ENCODE data around the gene FBXW7.

Gene FBXW7

DNA sequence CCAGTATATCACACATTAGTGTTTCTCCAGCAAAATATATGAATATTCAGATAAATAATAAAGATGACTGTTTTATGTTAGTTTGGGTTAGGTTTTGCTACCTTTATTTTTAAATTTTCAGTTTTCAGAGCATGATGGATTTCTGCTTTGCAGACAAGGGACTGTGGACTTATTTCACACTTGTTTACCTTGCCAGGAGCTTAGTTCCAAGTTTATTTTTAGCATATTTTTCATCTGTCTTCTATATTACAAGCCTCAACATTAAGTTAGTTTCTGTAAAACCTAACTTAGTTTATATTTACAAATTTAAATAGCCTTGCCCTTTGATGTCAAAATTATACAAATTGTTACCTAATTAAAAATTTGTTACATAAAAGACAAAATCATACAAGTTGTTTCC, 163.4 kb downstream of the FBXW7 start:
- DNase-seq (ENCODE audit: low read depth in 3 of 3), result no peak

DNA sequence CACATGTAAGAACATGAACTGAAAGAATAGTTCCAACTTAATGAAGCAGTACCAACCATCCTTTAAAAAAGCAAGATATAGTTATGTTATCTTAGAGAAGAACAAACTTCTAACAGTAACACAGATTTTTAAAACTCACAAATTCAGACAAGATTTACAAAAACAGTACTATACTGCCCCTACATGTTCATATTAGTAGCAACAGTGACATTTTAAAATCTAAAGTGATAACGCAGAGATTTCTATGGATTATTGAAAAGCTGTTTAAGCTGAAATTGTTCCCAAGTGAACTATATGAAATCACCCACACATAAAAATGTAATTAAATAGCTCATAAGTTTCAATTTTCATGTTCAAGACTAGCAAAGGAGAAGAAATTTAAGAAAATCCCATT, 166.0 kb downstream of the FBXW7 start:
- no peak for DNase-seq (ENCODE audit: low read depth in 3 of 3)

DNA sequence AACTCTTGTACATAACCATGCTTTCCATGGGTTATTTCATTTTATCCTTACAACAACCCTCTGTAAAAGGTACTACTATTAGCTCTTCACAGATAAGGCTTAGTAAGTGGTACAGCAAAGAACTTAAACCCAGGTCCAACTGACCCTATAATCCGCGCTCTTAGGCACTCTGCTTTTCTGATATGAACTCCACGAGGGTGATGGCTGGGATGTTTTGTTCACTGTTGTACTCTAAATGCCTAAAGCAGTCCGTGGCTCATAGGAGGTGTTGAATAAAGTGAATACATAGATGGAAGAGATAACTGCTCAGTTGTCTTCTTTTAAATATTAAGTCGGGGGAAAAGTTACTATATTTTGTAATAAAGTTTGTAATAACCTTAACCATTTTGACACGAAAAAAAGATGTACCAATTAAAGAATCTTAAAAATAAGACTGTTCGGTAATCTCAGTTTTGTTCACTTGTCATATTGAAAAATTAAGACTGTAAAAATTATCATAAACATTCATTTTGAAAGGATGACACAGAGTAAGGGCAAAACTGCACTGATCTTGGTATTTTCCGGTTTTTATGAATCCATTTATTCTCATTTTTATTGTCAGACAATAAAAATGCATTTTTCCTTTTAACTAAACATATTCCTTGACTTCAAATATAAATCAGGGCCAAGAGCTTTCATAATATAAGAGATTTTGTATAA, 166.5 kb downstream of the FBXW7 start:
- DNase-seq (ENCODE audit: low read depth in 3 of 3), result no peak

GRCh38 chr4:152368001-152368400, 167.9 kb downstream of the FBXW7 start:
- DNase-seq (ENCODE audit: low read depth in 3 of 3), result no peak

- no peak for DNase-seq (ENCODE audit: low read depth in 3 of 3)
Observed at GRCh38 chr4:152364883-152365282, 171.0 kb downstream of the FBXW7 start.

DNA sequence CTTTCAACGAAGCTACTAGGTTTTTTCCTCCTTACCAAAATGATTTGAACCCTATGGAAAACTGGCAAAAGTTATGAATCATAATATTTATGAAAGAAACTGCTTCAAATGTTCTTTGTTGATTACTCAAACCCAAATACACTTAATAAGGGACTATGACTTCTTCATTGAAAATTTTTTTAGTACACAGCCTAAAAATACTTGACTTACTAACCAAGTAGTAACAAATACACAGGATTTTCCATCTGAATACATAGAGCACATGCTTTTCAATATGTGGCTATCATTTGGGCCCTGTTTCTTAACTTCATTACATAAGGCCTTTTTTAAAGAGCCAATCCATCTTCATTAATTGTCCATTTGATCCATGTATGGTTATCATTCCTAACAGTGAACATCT, 171.5 kb downstream of the FBXW7 start:
- DNase-seq (ENCODE audit: low read depth in 3 of 3), result no peak

GRCh38 chr4:152363904-152364303, 172.0 kb downstream of the FBXW7 start:
- no peak for DNase-seq (ENCODE audit: low read depth in 3 of 3)

GRCh38 chr4:152363086-152363485, 172.8 kb downstream of the FBXW7 start:
- DNase-seq (ENCODE audit: low read depth in 3 of 3), result no peak

GRCh38 chr4:152360045-152360410, 175.9 kb downstream of the FBXW7 start:
- no peak for DNase-seq (ENCODE audit: low read depth in 3 of 3)

DNA sequence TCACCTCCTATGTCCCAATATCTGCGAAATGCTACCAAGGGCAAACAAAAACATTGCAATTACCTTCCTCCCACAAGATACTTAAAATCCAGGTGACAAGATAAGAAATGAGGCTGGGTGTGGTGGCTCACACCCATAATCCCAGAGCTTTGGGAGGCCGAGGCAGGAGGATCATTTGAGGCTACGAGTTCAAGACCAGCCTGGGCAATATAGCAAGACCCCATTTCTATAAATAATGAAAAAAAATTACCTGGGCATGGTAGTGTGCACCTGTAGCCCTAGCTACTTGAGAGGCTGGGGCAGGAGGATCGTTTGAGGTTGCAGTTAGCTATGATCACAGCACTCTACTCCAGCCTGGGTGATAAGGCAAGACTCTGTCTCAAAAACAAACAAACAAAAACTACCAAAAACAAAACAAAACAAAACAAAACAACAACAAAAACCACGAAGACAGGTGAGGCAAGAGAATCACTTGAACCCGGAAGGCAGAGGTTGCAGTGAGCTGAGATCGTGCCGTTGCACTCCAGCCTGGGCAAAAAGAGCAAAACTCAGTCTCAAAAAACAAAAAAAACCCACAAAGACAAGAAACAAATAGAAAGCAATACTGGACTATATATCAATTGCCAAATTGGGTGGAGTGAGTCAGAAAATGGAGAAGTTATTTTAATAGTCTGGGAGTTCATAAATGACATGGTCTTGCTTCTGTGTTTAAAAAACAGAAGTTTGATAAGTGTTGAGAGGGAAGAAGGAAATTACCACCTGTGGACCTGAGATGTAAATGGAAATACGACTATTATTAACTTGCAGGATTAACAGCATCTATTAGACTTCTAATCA, 176.5 kb downstream of the FBXW7 start:
- no peak for DNase-seq (ENCODE audit: low read depth in 3 of 3)

DNA sequence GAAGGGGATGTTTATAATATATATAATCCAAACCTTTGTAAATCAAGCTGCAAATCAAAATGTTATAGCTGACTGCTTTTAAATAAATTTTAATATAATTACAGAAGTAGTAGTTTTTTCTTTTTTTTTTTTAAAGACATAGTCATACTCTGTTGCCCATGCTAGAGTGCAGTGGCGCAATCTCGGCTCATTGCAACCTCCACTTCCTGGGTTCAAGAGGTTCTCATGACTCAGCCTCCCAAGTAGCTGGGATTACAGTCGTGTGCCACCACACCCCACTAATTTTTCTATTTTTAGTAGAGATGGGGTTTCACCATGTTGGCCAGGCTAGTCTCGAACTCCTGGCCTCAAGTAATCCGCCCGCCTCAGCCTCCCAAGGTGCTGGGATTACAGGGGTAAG, 178.7 kb downstream of the FBXW7 start:
- no peak for DNase-seq (ENCODE audit: low read depth in 3 of 3)

- DNase-seq (ENCODE audit: low read depth in 3 of 3), result no peak
Observed at GRCh38 chr4:152356428-152357034, 179.4 kb downstream of the FBXW7 start.

DNA sequence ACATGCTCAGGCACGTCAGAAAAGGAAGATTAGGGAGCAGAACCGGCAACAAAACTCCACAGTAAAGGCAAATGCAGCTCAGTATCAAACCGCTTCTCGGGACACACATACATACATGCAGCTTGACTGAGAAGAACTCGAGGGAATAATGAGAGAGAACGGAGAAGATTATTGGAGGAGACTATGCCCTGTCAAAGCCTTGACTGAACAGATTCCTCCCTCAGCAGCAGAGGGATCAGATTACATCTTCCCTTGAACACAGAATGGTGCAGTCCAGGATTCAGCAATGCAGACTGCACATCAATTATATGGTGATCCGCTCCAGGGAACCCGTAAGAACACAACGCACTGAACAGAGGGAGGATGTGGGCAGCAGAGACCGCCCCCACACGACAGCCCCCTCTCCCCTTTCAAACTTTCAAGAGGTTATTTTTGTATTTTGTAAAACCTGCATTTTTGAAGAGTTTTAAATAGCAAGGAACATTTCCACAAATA, 183.2 kb downstream of the FBXW7 start:
- DNase-seq (ENCODE audit: low read depth in 3 of 3), result no peak

- no peak for DNase-seq (ENCODE audit: low read depth in 3 of 3)
Observed at GRCh38 chr4:152352215-152352614, 183.7 kb downstream of the FBXW7 start.

GRCh38 chr4:152351080-152351479, 184.8 kb downstream of the FBXW7 start:
- DNase-seq (ENCODE audit: low read depth in 3 of 3), result no peak

DNA sequence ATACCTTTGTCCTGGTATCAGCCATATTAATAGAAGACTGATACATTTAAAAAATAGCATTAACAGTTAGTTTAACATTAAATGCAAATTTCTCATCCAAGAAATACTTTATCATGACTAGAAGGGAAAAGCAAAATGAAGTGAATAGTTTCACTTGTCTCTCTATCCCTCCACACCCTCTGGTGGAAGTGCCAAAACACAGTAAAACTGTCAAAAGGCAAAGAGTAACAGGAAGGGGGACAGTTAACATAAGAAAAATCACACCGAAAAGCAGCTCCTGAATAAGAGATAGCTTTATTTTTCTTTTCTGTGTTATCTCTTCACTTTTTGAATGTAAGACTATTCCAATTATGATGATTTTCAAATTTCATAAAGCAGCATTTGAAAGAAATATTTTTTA, 187.2 kb downstream of the FBXW7 start:
- no peak for DNase-seq (ENCODE audit: low read depth in 3 of 3)

GRCh38 chr4:152346979-152347378, 188.9 kb downstream of the FBXW7 start:
- DNase-seq (ENCODE audit: low read depth in 3 of 3), result no peak

- DNase-seq (ENCODE audit: low read depth in 3 of 3), result no peak
Observed at GRCh38 chr4:152346526-152346925, 189.4 kb downstream of the FBXW7 start.

DNA sequence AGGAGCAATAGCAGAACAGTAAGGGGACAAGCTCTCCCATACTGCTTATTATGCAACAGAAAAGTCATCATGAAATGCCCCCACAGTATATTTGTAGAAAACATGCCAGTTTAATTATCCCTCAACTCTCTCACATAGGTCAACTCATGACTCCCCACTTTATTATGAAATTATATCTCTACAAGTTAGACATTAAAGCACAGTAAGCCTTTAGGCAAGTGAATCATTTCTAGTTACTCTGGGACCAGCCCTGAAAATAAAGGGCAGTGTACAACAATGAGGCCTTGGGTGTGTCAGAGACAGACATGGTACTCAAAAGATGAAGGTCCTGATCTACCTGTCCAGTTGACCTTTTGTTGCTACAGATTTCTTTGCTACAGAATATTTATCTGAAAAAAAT, 191.9 kb downstream of the FBXW7 start:
- no peak for DNase-seq (ENCODE audit: low read depth in 3 of 3)

DNA sequence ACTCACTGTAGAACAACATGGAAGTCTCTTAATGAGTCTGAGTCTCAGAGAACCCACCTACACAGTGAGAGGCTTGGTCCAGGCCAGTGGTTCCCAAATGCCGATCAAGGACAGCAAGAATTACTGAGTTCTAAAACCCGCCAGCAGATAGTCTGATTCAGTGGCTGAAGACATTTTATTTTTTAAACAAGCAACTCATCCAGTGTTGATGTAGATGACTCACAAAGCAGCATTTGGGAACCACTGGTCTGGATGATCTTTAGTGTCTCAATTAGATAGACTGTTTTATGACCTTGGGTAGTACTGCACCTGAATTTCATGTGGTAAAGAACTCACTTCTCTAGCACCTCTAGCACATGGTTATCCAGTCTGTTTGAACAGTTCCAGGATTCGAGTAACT, 193.6 kb downstream of the FBXW7 start:
- DNase-seq (ENCODE audit: low read depth in 3 of 3), result no peak

DNA sequence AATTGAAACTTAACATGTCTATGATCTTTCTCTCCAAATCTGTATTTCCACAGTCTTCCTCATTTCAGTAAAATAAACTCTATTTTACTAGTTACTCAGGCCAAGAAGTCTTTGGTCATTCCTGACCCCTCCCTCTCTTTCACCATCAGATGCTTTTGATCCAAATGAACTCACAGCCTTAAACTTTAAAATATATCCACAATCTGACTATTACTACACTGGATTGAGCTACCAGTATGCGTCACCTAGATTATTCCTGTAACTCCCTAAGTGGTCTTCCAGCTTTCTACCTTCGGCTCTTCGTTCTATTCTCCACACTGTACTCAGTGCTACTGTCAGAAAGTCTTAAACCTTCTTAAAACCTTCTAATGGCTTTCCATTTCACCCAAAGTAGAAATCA, 195.1 kb downstream of the FBXW7 start:
- no peak for DNase-seq (ENCODE audit: low read depth in 3 of 3)

GRCh38 chr4:152339576-152339975, 196.3 kb downstream of the FBXW7 start:
- DNase-seq (ENCODE audit: low read depth in 3 of 3), result no peak

GRCh38 chr4:152334931-152335330, 201.0 kb downstream of the FBXW7 start:
- DNase-seq (ENCODE audit: low read depth in 3 of 3), result no peak
